Loucy (cell line): Measurements from ENCODE around the gene LAP3.

Source experiments
- H2AFZ ChIP-seq: fragments of 200-600 bp; sonication (generic); 2 replicates; pipeline ENCODE4 v1.6.0; 2016; ENCODE audit warnings: antibody characterized with exemption, mild to moderate bottlenecking, low read length, moderate library complexity
- H3F3A ChIP-seq: fragments of 200-600 bp; 2 replicates; pipeline ENCODE4 v1.6.0; 2016; ENCODE audit warnings: antibody characterized with exemption, low read depth, mild to moderate bottlenecking
- H3K27me3 ChIP-seq: fragments of 200-600 bp; sonication (generic); 2 replicates; pipeline ENCODE4 v1.6.1; 2014; ENCODE audit warnings: low read length, mild to moderate bottlenecking; ENCODE audit not compliant: insufficient read depth, poor library complexity, severe bottlenecking
- H3K36me3 ChIP-seq: fragments of 200-600 bp; sonication (generic); 2 replicates; pipeline ENCODE4 v1.6.1; 2016; ENCODE audit warnings: low read length; ENCODE audit not compliant: insufficient read depth
- H3K4me1 ChIP-seq: fragments of 200-600 bp; sonication (generic); 2 replicates; pipeline ENCODE4 v1.5.1; 2014; ENCODE audit warnings: low read length, mild to moderate bottlenecking; ENCODE audit not compliant: insufficient read depth, poor library complexity, severe bottlenecking
- H3K4me2 ChIP-seq: fragments of 200-600 bp; sonication (generic); 2 replicates; pipeline ENCODE4 v1.6.0; 2014; ENCODE audit warnings: antibody characterized with exemption, low read length, low read depth, mild to moderate bottlenecking; ENCODE audit not compliant: poor library complexity, severe bottlenecking
- H3K4me3 ChIP-seq: fragments of 200-600 bp; sonication (generic); 2 replicates; pipeline ENCODE4 v1.5.1; 2014; ENCODE audit warnings: low read length, mild to moderate bottlenecking, mixed read lengths; ENCODE audit not compliant: poor library complexity, severe bottlenecking
- H3K79me2 ChIP-seq: fragments of 200-600 bp; sonication (generic); 2 replicates; pipeline ENCODE4 v1.6.1; 2014; ENCODE audit warnings: low read length; ENCODE audit not compliant: insufficient read depth
- H3K9ac ChIP-seq: fragments of 200-600 bp; sonication (generic); 2 replicates; pipeline ENCODE4 v1.6.0; 2014; ENCODE audit warnings: mild to moderate bottlenecking, low read depth, low read length, moderate library complexity; ENCODE audit not compliant: poor library complexity, severe bottlenecking
- H3K9me2 ChIP-seq: fragments of 200-600 bp; sonication (generic); replicated peaks from 2 replicates; pipeline ENCODE4 v1.6.1; 2016; ENCODE audit warnings: low read depth, low read length, mixed read lengths
- H3K9me3 ChIP-seq: fragments of 200-600 bp; sonication (generic); 2 replicates; pipeline ENCODE4 v1.6.1; 2014; ENCODE audit warnings: mild to moderate bottlenecking, antibody characterized with exemption, low read length, low read depth; ENCODE audit not compliant: insufficient read depth
- H4K20me1 ChIP-seq: fragments of 200-600 bp; sonication (generic); 2 replicates; pipeline ENCODE4 v1.6.0; 2014; ENCODE audit warnings: antibody characterized with exemption, low read length, mild to moderate bottlenecking; ENCODE audit not compliant: insufficient read depth, poor library complexity, severe bottlenecking
- CTCF ChIP-seq: fragments of 200-600 bp; sonication (generic); conservative IDR thresholded peaks from 2 replicates; pipeline ENCODE4 v1.5.1; 2014; ENCODE audit warnings: mild to moderate bottlenecking, antibody characterized with exemption, low read length
- EZH2phosphoT487 ChIP-seq: fragments of 200-600 bp; IDR thresholded peaks from 2 replicates; pipeline ENCODE4 v1.6.1; 2018; ENCODE audit warnings: antibody characterized with exemption, mild to moderate bottlenecking, moderate library complexity, borderline replicate concordance

LAP3 gene

DNA sequence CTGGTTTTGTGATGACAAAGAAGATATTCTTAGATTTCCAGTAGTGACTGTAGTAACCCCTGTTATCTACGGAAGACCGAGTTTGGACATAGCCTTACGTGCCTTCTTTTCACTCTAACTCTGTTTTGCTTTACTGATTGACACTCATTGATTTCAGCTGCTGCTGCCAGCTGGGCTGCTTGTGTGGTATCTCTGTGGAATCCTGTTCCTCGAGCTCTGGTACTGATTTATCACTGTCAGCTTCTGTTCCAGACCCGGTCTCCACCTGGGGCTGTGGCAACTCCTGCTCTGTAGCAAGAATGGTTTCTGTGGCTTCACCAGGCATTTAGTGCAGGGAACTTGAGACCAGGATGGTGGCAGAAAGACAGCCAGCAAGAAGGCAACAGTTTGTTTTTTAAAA is 24.6 kb upstream of the LAP3 start:
- Histone ChIP-seq H3K79me2 (no peaks in the 10 kb centered on the region), H2AFZ (no peak overlapping the region), H3K36me3 (no peaks in the 10 kb centered on the region), H3K9me3 (no peaks in the 10 kb centered on the region), H3K4me3 (no peak overlapping the region), H3K9ac (no peak overlapping the region), H3K4me2 (no peak overlapping the region), H3K4me1 (peaks cover 4% of the 10 kb centered on the region), H3F3A (no peaks in the 10 kb centered on the region), H4K20me1 (no peaks in the 10 kb centered on the region), H3K9me2 (no peaks in the 10 kb centered on the region), H3K27me3 (no peaks in the 10 kb centered on the region)
- TF ChIP-seq EZH2phosphoT487 (no peak), CTCF (no peak)

DNA sequence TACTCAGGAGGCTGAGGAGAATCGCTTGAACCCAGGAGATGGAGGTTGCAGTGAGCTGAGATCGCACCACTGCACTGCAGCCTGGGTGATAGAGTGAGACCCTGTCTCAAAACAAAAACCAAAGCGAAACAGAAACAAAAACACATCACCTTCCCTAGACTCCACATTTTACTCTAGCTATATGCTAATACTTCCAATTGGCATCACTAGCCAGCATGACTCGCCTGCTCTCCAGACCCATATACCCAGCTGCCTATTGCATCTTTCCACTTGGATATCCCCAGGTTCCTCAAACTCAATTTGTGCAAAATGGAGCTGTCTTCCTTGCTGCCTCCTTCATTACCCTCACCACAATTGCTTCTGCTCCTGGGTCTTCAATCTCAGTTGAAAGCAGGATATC is 22.4 kb upstream of the LAP3 start:
- Histone ChIP-seq H3K9me3 (no peaks in the 10 kb centered on the region), H3K79me2 (no peaks in the 10 kb centered on the region), H2AFZ (no peak overlapping the region), H3K4me3 (no peak overlapping the region), H3K36me3 (no peaks in the 10 kb centered on the region), H3K27me3 (no peaks in the 10 kb centered on the region), H3K9me2 (no peaks in the 10 kb centered on the region), H3K4me1 (no peaks in the 10 kb centered on the region), H3K9ac (no peak overlapping the region), H4K20me1 (no peaks in the 10 kb centered on the region), H3F3A (no peaks in the 10 kb centered on the region), H3K4me2 (no peak overlapping the region)
- TF ChIP-seq EZH2phosphoT487 (no peak), CTCF (no peak)

- Histone ChIP-seq H3K36me3 (no peaks in the 10 kb centered on the region), H3K27me3 (no peaks in the 10 kb centered on the region), H3K79me2 (no peaks in the 10 kb centered on the region), H3K9ac (no peak overlapping the region), H3K9me2 (no peaks in the 10 kb centered on the region), H4K20me1 (no peaks in the 10 kb centered on the region), H3K4me1 (no peaks in the 10 kb centered on the region), H2AFZ (no peak overlapping the region), H3F3A (no peaks in the 10 kb centered on the region), H3K4me2 (no peak overlapping the region), H3K9me3 (no peaks in the 10 kb centered on the region), H3K4me3 (no peak overlapping the region)
- TF ChIP-seq EZH2phosphoT487 (no peak), CTCF (no peak)
Measured at GRCh38 chr4:17556498-17556897, 20.5 kb upstream of the LAP3 start.
